Activated naive CD4-positive, alpha-beta T cell treated with anti-CD3 and anti-CD28 coated beads, Interleukin-2, amount 50 U/mL, for 24 hours (primary cell): ENCODE measurements around the gene ANO5.

Experiments
- H3K27ac Mint-ChIP-seq: one replicate; pipeline ENCODE4 v1.8.0; 2021; ENCODE audit warnings: mild to moderate bottlenecking, mixed read lengths
- H3K27me3 Mint-ChIP-seq: one replicate; pipeline ENCODE4 v1.8.0; 2021; ENCODE audit warnings: mixed read lengths
- H3K36me3 Mint-ChIP-seq: one replicate; pipeline ENCODE4 v1.8.0; 2021; ENCODE audit warnings: mixed read lengths
- H3K4me1 Mint-ChIP-seq: one replicate; pipeline ENCODE4 v1.8.0; 2021; ENCODE audit warnings: mixed read lengths
- H3K4me3 Mint-ChIP-seq: one replicate; pipeline ENCODE4 v1.8.0; 2021; ENCODE audit warnings: mild to moderate bottlenecking, mixed read lengths
- H3K9me3 Mint-ChIP-seq: one replicate; pipeline ENCODE4 v1.8.0; 2021; ENCODE audit warnings: mixed read lengths

Gene ANO5, protein sequence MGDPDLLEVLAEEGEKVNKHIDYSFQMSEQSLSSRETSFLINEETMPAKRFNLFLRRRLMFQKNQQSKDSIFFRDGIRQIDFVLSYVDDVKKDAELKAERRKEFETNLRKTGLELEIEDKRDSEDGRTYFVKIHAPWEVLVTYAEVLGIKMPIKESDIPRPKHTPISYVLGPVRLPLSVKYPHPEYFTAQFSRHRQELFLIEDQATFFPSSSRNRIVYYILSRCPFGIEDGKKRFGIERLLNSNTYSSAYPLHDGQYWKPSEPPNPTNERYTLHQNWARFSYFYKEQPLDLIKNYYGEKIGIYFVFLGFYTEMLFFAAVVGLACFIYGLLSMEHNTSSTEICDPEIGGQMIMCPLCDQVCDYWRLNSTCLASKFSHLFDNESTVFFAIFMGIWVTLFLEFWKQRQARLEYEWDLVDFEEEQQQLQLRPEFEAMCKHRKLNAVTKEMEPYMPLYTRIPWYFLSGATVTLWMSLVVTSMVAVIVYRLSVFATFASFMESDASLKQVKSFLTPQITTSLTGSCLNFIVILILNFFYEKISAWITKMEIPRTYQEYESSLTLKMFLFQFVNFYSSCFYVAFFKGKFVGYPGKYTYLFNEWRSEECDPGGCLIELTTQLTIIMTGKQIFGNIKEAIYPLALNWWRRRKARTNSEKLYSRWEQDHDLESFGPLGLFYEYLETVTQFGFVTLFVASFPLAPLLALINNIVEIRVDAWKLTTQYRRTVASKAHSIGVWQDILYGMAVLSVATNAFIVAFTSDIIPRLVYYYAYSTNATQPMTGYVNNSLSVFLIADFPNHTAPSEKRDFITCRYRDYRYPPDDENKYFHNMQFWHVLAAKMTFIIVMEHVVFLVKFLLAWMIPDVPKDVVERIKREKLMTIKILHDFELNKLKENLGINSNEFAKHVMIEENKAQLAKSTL

DNA sequence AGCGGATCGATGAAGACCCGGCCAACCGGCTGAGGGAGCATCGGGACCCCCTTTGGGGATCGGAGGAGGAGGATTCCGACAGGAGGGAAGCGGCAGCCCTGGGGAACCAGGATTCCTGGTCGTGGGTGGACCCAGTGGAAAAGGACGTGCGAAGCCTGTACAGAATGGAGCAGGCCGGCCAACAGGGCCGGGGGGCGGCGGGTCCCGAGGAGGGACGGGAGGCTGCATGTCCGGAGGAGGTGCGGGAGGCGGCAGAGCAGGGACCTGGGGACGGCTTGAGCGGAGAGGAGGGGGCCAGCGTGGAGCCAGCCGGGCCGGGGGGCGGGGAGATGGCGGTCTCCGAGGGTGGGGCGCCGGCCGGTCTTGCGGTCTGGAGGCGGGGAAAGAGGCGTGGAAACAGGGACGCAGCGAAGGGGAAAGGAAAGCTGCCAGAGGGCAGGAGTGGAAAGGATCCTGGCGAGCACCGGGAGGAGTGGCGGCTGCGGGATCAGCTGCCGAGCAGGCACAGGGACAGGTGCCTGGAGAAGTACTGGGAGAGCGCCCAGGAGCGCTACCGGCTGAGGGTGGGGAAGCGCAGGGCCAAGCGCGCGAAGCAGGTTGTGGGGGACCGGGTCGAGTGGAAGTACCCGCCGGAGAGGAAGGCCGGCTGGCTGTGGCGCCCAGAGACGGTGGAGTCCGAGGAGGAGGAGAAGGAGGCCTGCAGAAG, at the start of gene ANO5:
TSS of gene ANO5 (plus strand) at position 444 of the 706 bp plus-strand sequence. CDS start 408 bp downstream, outside the sequence.
- Mint-ChIP-seq H3K27ac (peak within 1 kb of the TSS; percentile 35), H3K27me3 (peaks cover 32% of the 10 kb centered on the region), H3K9me3 (peaks cover 5% of the 10 kb centered on the region), H3K4me1 (peaks cover 10% of the 10 kb centered on the region), H3K4me3 (peak within 1 kb of the TSS; percentile 7), H3K36me3 (no peaks in the 10 kb centered on the region)

DNA sequence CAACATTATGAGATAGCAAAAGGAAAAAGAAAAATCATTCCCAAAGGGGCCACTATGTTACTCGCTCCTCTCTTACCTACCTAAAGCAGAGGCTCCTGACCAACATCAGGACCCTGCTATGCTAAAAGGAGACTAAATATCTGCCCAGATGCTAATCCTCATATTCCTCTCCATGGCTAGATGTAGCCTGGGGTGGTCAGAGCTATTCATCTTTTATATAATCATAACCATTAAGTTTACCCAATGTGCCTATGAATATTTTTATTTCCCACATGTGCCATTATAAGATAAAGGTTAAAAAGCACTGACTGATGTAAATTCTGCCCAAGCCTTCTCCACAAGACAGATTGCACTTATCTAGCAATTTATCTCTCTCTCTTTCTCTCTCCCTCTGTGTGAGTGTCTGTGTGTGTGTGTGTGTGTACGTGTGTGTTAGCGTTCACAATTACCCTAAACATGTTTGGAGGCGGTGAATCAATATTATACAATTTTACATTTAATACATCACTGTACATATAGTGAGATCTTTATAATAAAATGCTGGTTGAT, 41.2 kb upstream of the ANO5 start:
- no peak overlapping the region for H3K27ac Mint-ChIP-seq
- H3K4me1 Mint-ChIP-seq: no peaks in the 10 kb centered on the region
- H3K4me3 Mint-ChIP-seq: no peak overlapping the region
- no peaks in the 10 kb centered on the region for H3K27me3 Mint-ChIP-seq
- H3K9me3 Mint-ChIP-seq: no peaks in the 10 kb centered on the region
- H3K36me3 Mint-ChIP-seq: no peaks in the 10 kb centered on the region

DNA sequence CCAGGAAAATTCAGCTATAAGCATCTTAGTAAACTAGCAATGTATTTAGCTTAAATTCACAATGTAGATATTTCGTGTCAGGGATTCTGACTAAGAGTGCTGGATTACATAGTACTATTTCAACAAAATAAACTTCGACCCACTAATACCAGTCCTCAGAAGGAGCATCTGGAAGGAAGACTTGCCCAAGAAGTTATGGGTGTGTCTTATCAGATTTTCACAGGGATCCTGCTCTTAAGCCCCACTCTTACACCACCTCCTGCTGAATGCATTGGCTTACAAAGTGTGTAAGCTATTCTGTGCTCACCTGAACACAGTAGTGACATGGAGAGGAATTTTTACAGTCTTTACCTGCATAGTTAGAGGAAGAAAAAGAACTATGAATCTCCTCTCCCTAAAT, 35.4 kb upstream of the ANO5 start:
- Mint-ChIP-seq H3K4me1 (no peaks in the 10 kb centered on the region), H3K36me3 (no peaks in the 10 kb centered on the region), H3K4me3 (no peak overlapping the region), H3K9me3 (no peaks in the 10 kb centered on the region), H3K27me3 (no peaks in the 10 kb centered on the region), H3K27ac (no peak overlapping the region)

DNA sequence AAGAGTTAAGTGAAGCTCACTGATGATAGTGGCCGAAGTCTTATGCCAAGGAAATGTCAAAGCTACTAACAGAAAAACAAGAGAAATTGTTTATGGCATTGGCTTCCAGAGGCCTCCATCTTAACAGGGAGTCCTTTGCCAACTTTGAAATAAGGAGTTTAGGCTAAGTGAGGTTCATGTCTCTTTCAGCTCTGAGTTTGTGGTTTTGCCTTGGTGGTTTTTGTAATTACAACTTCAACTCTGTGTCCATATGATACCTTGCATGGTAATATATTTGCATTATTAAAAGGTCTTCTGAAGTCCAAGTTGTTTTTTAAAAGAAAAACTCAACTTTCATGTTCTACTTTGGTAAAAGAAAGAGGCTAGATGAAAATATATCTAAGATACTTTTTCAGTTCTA, 31.4 kb upstream of the ANO5 start:
- H3K4me1 Mint-ChIP-seq: no peaks in the 10 kb centered on the region
- H3K27me3 Mint-ChIP-seq: no peaks in the 10 kb centered on the region
- no peaks in the 10 kb centered on the region for H3K36me3 Mint-ChIP-seq
- H3K4me3 Mint-ChIP-seq: no peak overlapping the region
- no peaks in the 10 kb centered on the region for H3K9me3 Mint-ChIP-seq
- H3K27ac Mint-ChIP-seq: no peak overlapping the region

DNA sequence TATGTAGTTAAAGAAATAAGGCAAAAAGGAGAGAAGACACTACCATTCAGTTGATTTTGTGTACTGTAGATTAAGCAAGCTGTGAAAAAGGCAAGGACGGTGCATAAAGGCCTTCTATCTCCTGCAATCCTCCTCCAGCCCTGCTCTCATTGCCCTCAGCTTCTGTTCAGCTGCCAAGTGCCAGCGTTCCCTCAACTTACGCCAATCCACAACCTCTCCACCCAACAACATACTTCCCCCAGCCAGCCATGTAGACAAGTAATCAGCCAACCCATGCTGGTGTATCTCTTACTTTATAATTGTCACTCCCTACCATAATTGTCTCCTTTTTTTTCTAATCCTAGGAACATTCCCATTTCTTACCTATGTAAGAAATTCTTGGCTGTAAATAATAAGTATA, 30.1 kb upstream of the ANO5 start:
- Mint-ChIP-seq H3K4me1 (no peaks in the 10 kb centered on the region), H3K4me3 (no peak overlapping the region)

DNA sequence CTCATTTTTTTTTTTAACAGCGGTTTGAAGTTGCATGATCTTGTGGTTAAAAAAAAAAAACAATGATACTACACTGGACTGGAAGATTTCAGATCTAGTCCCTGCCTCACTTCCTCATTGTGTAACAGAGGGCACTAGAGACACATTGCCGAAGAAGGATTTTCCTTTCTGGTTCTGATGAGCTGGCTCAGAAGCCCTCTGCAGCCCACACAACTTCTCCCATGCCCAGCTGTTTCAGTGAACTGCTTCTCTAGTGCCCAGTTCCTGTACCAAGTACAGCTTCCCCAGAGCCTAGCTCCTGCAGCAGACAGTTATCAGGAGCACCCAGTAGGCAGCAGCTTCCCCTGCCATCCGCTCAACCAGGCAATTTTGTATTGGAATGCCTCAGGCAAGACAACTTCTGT, 29.5 kb upstream of the ANO5 start:
- Mint-ChIP-seq H3K4me3 (no peak overlapping the region), H3K9me3 (no peaks in the 10 kb centered on the region)

More for the DNA sequence above, 30.1 kb upstream of the ANO5 start:
- Mint-ChIP-seq H3K27ac (no peak overlapping the region), H3K27me3 (no peaks in the 10 kb centered on the region), H3K36me3 (no peaks in the 10 kb centered on the region), H3K9me3 (no peaks in the 10 kb centered on the region)

DNA sequence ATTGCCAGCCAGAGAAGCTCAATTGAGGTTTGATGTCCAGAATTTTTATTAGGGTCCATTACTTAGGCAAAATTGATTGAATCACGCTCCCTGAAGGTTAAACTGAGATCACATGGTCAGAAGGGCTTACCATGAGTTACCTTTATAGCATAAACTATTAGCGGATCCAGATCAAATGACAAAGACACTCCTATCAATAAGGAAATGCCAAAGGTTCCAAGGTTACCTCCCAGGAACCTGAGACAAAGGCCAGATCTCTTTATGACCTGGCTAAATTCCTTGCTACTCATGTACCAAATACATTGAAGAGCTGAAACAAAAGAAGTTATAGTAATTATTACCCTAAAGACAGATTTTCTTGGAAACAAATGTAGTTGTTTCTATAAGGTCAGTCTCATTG, 27.8 kb upstream of the ANO5 start:
- no peaks in the 10 kb centered on the region for H3K27me3 Mint-ChIP-seq
- H3K36me3 Mint-ChIP-seq: no peaks in the 10 kb centered on the region
- H3K27ac Mint-ChIP-seq: no peak overlapping the region
- H3K4me1 Mint-ChIP-seq: no peaks in the 10 kb centered on the region
- H3K4me3 Mint-ChIP-seq: no peak overlapping the region
- no peaks in the 10 kb centered on the region for H3K9me3 Mint-ChIP-seq

More for the DNA sequence above, 29.5 kb upstream of the ANO5 start:
- Mint-ChIP-seq H3K4me1 (no peaks in the 10 kb centered on the region), H3K27ac (no peak overlapping the region), H3K27me3 (no peaks in the 10 kb centered on the region), H3K36me3 (no peaks in the 10 kb centered on the region)

DNA sequence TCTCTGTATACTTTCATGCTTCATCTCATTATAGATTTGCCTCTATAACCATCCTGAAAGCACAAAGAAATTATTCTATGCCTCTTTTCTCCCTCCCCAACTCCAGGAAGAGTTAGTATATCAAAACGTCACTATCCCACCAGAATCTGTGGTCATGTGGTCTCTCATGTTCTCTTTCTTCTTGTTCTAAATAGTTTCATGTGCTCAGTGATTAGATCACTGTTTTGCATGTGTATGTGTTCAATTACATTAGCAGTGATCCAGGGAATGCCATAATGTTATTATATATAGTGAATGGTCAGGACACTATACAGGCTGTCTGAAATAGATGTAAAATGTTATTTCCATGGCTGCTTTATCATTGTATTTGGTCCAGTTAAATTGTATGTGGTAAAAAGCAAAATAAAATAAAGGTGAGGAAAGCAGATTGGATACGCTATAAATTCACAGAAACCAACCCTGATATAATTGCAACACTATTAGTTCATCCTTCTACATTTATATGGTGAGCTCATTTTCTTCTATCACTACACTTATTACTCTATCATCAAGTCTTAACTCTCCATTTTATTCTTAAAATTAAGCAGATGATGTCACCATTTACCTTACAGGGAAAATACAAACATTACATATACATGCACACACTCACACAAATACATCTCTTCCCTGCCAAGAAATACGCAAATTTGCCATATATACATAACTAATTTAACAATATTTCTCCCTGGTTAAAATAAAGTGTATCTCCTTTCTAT, 26.9 kb upstream of the ANO5 start:
- Mint-ChIP-seq H3K27me3 (no peaks in the 10 kb centered on the region), H3K36me3 (no peaks in the 10 kb centered on the region), H3K4me1 (no peaks in the 10 kb centered on the region), H3K9me3 (no peaks in the 10 kb centered on the region), H3K27ac (no peak overlapping the region), H3K4me3 (no peak overlapping the region)

DNA sequence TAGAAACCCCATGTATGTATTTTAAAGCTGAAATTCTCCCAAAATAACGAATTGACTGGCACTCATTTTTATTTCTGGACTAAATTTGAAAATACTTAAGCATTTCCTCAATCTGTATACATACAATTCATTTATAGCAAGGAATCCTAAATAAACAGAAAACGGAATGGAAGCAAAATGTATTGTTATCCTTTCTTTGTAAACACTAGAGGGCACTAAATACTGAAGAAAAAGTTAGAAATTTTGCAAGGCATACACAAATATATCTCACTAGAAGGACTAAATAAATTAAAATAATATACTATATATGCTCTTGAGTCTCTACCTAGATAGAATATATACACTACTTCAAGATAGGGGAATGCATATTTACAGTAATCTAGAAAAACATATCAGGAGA, 23.1 kb upstream of the ANO5 start:
- Mint-ChIP-seq H3K9me3 (no peaks in the 10 kb centered on the region), H3K27ac (no peak overlapping the region), H3K4me3 (no peak overlapping the region), H3K4me1 (no peaks in the 10 kb centered on the region), H3K27me3 (no peaks in the 10 kb centered on the region), H3K36me3 (no peaks in the 10 kb centered on the region)

DNA sequence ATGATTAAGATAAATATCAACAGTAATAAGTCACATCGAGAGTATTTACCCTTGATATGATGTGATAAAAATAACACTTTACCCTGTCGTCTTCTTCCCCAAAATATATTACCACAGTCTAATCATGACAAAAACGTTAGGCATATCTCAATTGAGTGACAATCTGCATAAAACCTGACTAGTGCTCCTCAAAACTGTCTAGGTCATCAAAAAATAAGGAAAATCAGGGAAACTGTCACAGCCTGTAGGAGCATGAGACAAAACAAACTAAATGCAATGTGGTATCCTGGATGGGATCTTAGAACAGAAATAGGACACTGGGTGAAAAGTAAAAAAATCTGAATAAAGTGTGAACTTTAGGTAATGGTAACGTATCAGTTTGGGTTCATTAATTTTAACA, 19.4 kb upstream of the ANO5 start:
- Mint-ChIP-seq H3K9me3 (no peaks in the 10 kb centered on the region), H3K36me3 (no peaks in the 10 kb centered on the region), H3K4me1 (no peaks in the 10 kb centered on the region), H3K27ac (no peak overlapping the region), H3K4me3 (no peak overlapping the region), H3K27me3 (no peaks in the 10 kb centered on the region)

DNA sequence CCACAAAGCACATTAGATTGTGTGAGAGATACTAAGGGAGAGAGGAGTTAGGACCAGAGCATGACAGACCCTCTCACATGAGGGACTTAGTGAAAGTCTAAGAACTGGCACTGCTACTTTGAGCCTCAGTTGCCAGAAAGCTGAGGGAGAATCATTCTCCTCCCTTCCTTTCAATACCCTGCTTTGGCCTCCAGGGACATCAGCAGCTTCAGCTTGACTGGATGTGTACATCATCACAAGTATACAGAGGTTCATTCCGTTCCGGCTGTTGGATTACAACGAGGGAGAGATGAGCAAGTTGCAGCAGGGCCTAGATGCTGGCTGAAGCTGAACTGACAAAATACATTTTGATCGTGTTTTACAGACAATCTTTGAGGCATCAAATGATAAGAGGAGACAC, 15.7 kb upstream of the ANO5 start:
- Mint-ChIP-seq H3K36me3 (no peaks in the 10 kb centered on the region), H3K9me3 (no peaks in the 10 kb centered on the region), H3K27me3 (no peaks in the 10 kb centered on the region), H3K4me1 (no peaks in the 10 kb centered on the region), H3K4me3 (no peak overlapping the region), H3K27ac (no peak overlapping the region)

DNA sequence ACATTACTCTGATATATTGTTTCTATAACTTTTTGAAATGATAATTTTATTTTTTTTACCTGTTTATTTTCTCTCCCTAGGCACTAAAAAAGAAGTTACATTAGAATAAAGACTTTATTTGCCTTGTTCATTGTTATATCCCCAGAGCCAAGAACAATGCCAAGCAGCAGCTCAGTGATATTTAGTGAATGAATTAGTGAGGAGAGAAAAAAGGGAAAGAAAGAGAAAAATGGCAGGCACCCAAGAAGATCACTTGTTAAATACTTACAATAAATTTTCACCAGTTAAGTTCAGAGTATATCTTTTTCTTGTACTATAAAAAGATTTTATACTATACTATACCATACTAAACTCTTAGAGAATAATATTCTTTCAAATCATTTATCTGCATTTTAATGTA, 13.3 kb upstream of the ANO5 start:
- Mint-ChIP-seq H3K27ac (no peak overlapping the region), H3K4me1 (no peaks in the 10 kb centered on the region)

DNA sequence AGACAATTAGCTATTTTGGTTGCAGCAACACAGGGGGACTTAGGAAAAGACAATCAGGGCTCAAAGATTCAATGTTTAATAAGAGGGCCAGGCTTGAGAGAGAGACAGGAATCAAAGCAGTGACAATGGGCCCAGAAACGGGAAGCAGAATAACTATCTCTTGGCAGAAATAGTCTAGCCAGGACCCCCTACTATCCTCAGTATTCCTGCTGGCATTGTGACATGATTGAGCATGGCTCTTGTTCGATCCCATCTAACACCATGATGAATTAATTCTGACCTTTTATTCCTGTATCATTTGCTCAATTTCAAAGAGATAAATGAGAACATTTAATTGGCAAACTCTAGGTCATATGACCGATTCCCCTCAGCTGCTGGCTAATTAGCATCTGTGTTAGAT, 12.8 kb upstream of the ANO5 start:
- H3K27me3 Mint-ChIP-seq: no peaks in the 10 kb centered on the region
- no peak overlapping the region for H3K27ac Mint-ChIP-seq
- no peak overlapping the region for H3K4me3 Mint-ChIP-seq
- no peaks in the 10 kb centered on the region for H3K4me1 Mint-ChIP-seq
- no peaks in the 10 kb centered on the region for H3K9me3 Mint-ChIP-seq
- no peaks in the 10 kb centered on the region for H3K36me3 Mint-ChIP-seq

More for the DNA sequence above, 13.3 kb upstream of the ANO5 start:
- Mint-ChIP-seq H3K27me3 (no peaks in the 10 kb centered on the region), H3K4me3 (no peak overlapping the region), H3K9me3 (no peaks in the 10 kb centered on the region), H3K36me3 (no peaks in the 10 kb centered on the region)

DNA sequence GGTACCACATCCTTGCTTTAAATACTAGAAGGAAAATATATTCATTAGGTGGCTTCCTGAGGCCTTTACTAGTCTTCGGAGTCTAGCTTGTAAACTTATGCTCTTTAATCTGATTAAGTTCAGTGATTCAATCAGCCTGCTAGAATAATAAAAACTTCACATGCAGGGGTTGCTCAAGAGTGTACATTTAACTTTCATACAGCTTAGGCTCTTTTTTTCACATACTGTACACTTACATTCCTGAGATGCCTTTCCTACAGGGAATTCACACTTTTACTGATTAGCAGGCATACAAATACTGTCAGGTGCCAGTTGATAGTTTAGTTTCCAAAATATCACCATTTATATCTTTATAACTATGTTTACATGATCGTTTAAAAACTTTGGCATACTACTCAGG, 3.2 kb upstream of the ANO5 start:
- no peak overlapping the region for H3K27ac Mint-ChIP-seq
- H3K27me3 Mint-ChIP-seq: peaks cover 30% of the 10 kb centered on the region
- H3K9me3 Mint-ChIP-seq: peaks cover 6% of the 10 kb centered on the region
- no peaks in the 10 kb centered on the region for H3K36me3 Mint-ChIP-seq
- peaks cover 10% of the 10 kb centered on the region for H3K4me1 Mint-ChIP-seq
- H3K4me3 Mint-ChIP-seq: no peak overlapping the region
